Neural progenitor cell (in vitro differentiated cells): ENCODE results near the gene SPEF1. TPM values are rescaled to one million over a fixed set of nuclear protein-coding genes. Genes with fewer than 3 reads are reported as not detected.

Source experiments
- DNase-seq: peaks from one replicate; pipeline ENCODE4 v3.0.0-alpha.2; 2016; ENCODE audit warnings: low spot score
- H2AFZ ChIP-seq: fragments of 200-600 bp; sonication (generic); replicated peaks from 2 replicates; pipeline ENCODE4 v1.6.1; 2016; ENCODE audit warnings: antibody characterized with exemption
- H3F3A ChIP-seq: fragments of 200-600 bp; sonication (generic); 2 replicates; pipeline ENCODE4 v1.6.1; 2016; ENCODE audit warnings: antibody characterized with exemption, low read depth
- H3K27ac ChIP-seq: fragments of 200-600 bp; sonication (generic); 2 replicates; pipeline ENCODE4 v1.5.1; 2016; ENCODE audit warnings: mild to moderate bottlenecking
- H3K27me3 ChIP-seq: fragments of 200-600 bp; sonication (generic); 2 replicates; pipeline ENCODE4 v1.6.1; 2016; ENCODE audit warnings: mild to moderate bottlenecking, moderate library complexity
- H3K36me3 ChIP-seq: fragments of 200-600 bp; sonication (generic); 2 replicates; pipeline ENCODE4 v1.5.1; 2016
- H3K4me1 ChIP-seq: fragments of 200-600 bp; sonication (generic); 2 replicates; pipeline ENCODE4 v1.6.1; 2016; ENCODE audit warnings: mixed run types
- H3K4me2 ChIP-seq: fragments of 200-600 bp; sonication (generic); 2 replicates; pipeline ENCODE4 v1.6.1; 2016
- H3K4me3 ChIP-seq: fragments of 200-600 bp; sonication (generic); 2 replicates; pipeline ENCODE4 v1.5.1; 2016
- H3K79me2 ChIP-seq: fragments of 200-600 bp; sonication (generic); 2 replicates; pipeline ENCODE4 v1.6.1; 2016; ENCODE audit warnings: low read depth
- H3K9ac ChIP-seq: fragments of 200-600 bp; sonication (generic); 2 replicates; pipeline ENCODE4 v1.6.1; 2016
- H3K9me3 ChIP-seq: fragments of 200-600 bp; sonication (generic); 2 replicates; pipeline ENCODE4 v1.5.1; 2016; ENCODE audit warnings: low read depth
- H4K20me1 ChIP-seq: fragments of 200-600 bp; sonication (generic); 2 replicates; pipeline ENCODE4 v1.6.1; 2016; ENCODE audit warnings: low read depth
- H3K27ac Mint-ChIP-seq: 3 replicates; pipeline ENCODE4 v1.8.0; 2021; ENCODE audit warnings: mixed read lengths
- H3K27me3 Mint-ChIP-seq: 2 replicates; pipeline ENCODE4 v1.8.0; 2022; ENCODE audit warnings: low read depth, mild to moderate bottlenecking, inconsistent platforms, moderate library complexity, mixed read lengths; ENCODE audit not compliant: insufficient read depth
- H3K36me3 Mint-ChIP-seq: 3 replicates; pipeline ENCODE4 v1.8.0; 2021; ENCODE audit warnings: mixed read lengths
- H3K4me1 Mint-ChIP-seq: 3 replicates; pipeline ENCODE4 v1.8.0; 2021; ENCODE audit warnings: mixed read lengths
- H3K4me3 Mint-ChIP-seq: 3 replicates; pipeline ENCODE4 v1.8.0; 2021; ENCODE audit warnings: mild to moderate bottlenecking, moderate library complexity, mixed read lengths
- H3K9me3 Mint-ChIP-seq: 3 replicates; pipeline ENCODE4 v1.8.0; 2020; ENCODE audit warnings: mixed read lengths
- CTCF ChIP-seq: fragments of 200-600 bp; sonication (generic); IDR thresholded peaks from 2 replicates; pipeline ENCODE4 v1.5.1; 2017; ENCODE audit warnings: antibody characterized with exemption, mild to moderate bottlenecking
- EZH2 ChIP-seq: fragments of 200-600 bp; sonication (generic); IDR thresholded peaks from 2 replicates; pipeline ENCODE4 v1.6.1; 2017; ENCODE audit warnings: antibody characterized with exemption, mild to moderate bottlenecking, moderate library complexity
- EZH2phosphoT487 ChIP-seq: fragments of 200-600 bp; sonication (generic); IDR thresholded peaks from 2 replicates; pipeline ENCODE4 v1.6.1; 2017; ENCODE audit warnings: antibody characterized with exemption
- total RNA-seq: library from RNA; depleted of rRNA; stranded (reverse); fragments of >200 nt; gene quantifications from 2 replicates; pipeline ENCODE4 v1.2.3, GENCODE V29; 2015; ENCODE audit warnings: low replicate concordance

SPEF1 gene
- total RNA-seq, 1 donor from 2014 or later: 1.2 TPM

GRCh38 chr20:3749087-3749688 is 32.1 kb downstream of the SPEF1 start:
- H3K27me3 Mint-ChIP-seq: peaks cover 47% of the 10 kb centered on the region
- peaks cover 25% of the 10 kb centered on the region for H4K20me1 ChIP-seq
- peaks cover 11% of the 10 kb centered on the region for H3K9me3 Mint-ChIP-seq
- peaks cover 13% of the 10 kb centered on the region for H3K4me1 Mint-ChIP-seq
- no peak overlapping the region for H3K4me3 Mint-ChIP-seq
- H3K9me3 ChIP-seq: no peaks in the 10 kb centered on the region
- peaks cover 7% of the 10 kb centered on the region for H3K36me3 Mint-ChIP-seq
- no peaks in the 10 kb centered on the region for H3K36me3 ChIP-seq
- no peak for DNase-seq
- H3F3A ChIP-seq: peaks cover 26% of the 10 kb centered on the region
- H3K79me2 ChIP-seq: no peaks in the 10 kb centered on the region
- H3K9ac ChIP-seq: no peak overlapping the region
- peak overlapping the region; percentile 37 for H3K4me3 ChIP-seq
- TF ChIP-seq EZH2 (no peak), CTCF (no peak), EZH2phosphoT487 (no peak)
- H3K4me1 ChIP-seq: peaks cover 4% of the 10 kb centered on the region
- no peak overlapping the region for H3K27ac Mint-ChIP-seq
- no peak overlapping the region for H3K27ac ChIP-seq
- H3K27me3 ChIP-seq: peaks cover 88% of the 10 kb centered on the region
- H3K4me2 ChIP-seq: peak overlapping the region; percentile 77
- H2AFZ ChIP-seq: peak overlapping the region; percentile 54

GRCh38 chr20:3748073-3748472 is 33.2 kb downstream of the SPEF1 start:
- no peak for DNase-seq
- peaks cover 25% of the 10 kb centered on the region for H4K20me1 ChIP-seq
- no peaks in the 10 kb centered on the region for H3K36me3 ChIP-seq
- H3K4me1 Mint-ChIP-seq: peaks cover 11% of the 10 kb centered on the region
- H3K9me3 Mint-ChIP-seq: peaks cover 13% of the 10 kb centered on the region
- H3K4me2 ChIP-seq: no peak overlapping the region
- peaks cover 47% of the 10 kb centered on the region for H3K27me3 Mint-ChIP-seq
- no peaks in the 10 kb centered on the region for H3K79me2 ChIP-seq
- no peak overlapping the region for H3K4me3 Mint-ChIP-seq
- H3K9me3 ChIP-seq: no peaks in the 10 kb centered on the region
- no peak overlapping the region for H3K4me3 ChIP-seq
- H2AFZ ChIP-seq: no peak overlapping the region
- H3K4me1 ChIP-seq: peaks cover 4% of the 10 kb centered on the region
- H3K27ac ChIP-seq: no peak overlapping the region
- peaks cover 26% of the 10 kb centered on the region for H3F3A ChIP-seq
- H3K27me3 ChIP-seq: peaks cover 99% of the 10 kb centered on the region
- no peak overlapping the region for H3K9ac ChIP-seq
- no peak for TF ChIP-seq EZH2phosphoT487
- no peak for TF ChIP-seq EZH2
- no peak for TF ChIP-seq CTCF
- H3K27ac Mint-ChIP-seq: no peak overlapping the region
- H3K36me3 Mint-ChIP-seq: peaks cover 5% of the 10 kb centered on the region

GRCh38 chr20:3747471-3747870 is 33.8 kb downstream of the SPEF1 start:
- Mint-ChIP-seq H3K4me3 (no peak overlapping the region), H3K27me3 (peaks cover 42% of the 10 kb centered on the region), H3K9me3 (peaks cover 13% of the 10 kb centered on the region), H3K27ac (no peak overlapping the region), H3K36me3 (peaks cover 5% of the 10 kb centered on the region), H3K4me1 (peaks cover 8% of the 10 kb centered on the region)
- no peaks in the 10 kb centered on the region for H3K36me3 ChIP-seq
- H3K4me2 ChIP-seq: no peak overlapping the region
- H2AFZ ChIP-seq: no peak overlapping the region
- DNase-seq: no peak
- H4K20me1 ChIP-seq: peaks cover 20% of the 10 kb centered on the region
- no peak overlapping the region for H3K27ac ChIP-seq
- H3K9me3 ChIP-seq: no peaks in the 10 kb centered on the region
- no peaks in the 10 kb centered on the region for H3K79me2 ChIP-seq
- peaks cover 93% of the 10 kb centered on the region for H3K27me3 ChIP-seq
- H3K4me1 ChIP-seq: peaks cover 4% of the 10 kb centered on the region
- H3F3A ChIP-seq: peaks cover 21% of the 10 kb centered on the region
- TF ChIP-seq EZH2 (no peak), CTCF (no peak), EZH2phosphoT487 (no peak)
- no peak overlapping the region for H3K4me3 ChIP-seq
- no peak overlapping the region for H3K9ac ChIP-seq
